HT-29 (cell line): ENCODE measurements around the gene XRCC6. TPM values are rescaled to one million over a fixed set of nuclear protein-coding genes. Genes with fewer than 3 reads are reported as not detected.
"Not testable (repeated sequence)": the region's sequence is repeated elsewhere in the genome, so short reads cannot be mapped to it uniquely, and the experiment has no call there.

ENCODE experiments used
- DNase-seq: peaks from one replicate; pipeline ENCODE4 v3.0.0-alpha.2; 2015; ENCODE audit warnings: low spot score
- total RNA-seq: library from RNA; depleted of rRNA; stranded (reverse); fragments of >200 nt; shearing (Covaris generic); gene quantifications from 2 replicates; pipeline ENCODE4 v1.2.3, GENCODE V29; 2014

XRCC6 gene
- total RNA-seq, 1 experiment from 2014 or later = 212 TPM

- DNase-seq = no peak
These were observed 23.0 kb upstream of the XRCC6 start for GRCh38 chr22:41598081-41598480.

- DNase-seq = no peak
These were observed 22.0 kb upstream of the XRCC6 start for GRCh38 chr22:41598891-41599635.

GRCh38 chr22:41600976-41601375 is 20.1 kb upstream of the XRCC6 start:
- DNase-seq = no peak

- no peak for DNase-seq
These were observed 17.2 kb upstream of the XRCC6 start for GRCh38 chr22:41603873-41604332.

GRCh38 chr22:41608386-41608785 is 12.7 kb upstream of the XRCC6 start:
- DNase-seq = no peak

- no peak for DNase-seq
These were observed 8.3 kb upstream of the XRCC6 start for GRCh38 chr22:41612603-41613306.

GRCh38 chr22:41613456-41613855 is 7.6 kb upstream of the XRCC6 start:
- no peak for DNase-seq

- DNase-seq = peak; percentile 41
These were observed 1.0 kb upstream of the XRCC6 start for GRCh38 chr22:41619979-41620588.

GRCh38 chr22:41620589-41621098 is 451 bp upstream of the XRCC6 start, which contains the start of gene DESI1:
Gene DESI1, minus strand, starts transcription at chr22:41621043. Its CDS starts 204 bp downstream, at chr22:41620839.
- DNase-seq = peak; percentile 45

GRCh38 chr22:41621911-41622179 is 750 bp downstream of the XRCC6 start:
- DNase-seq = peak; percentile 1

- DNase-seq = no peak
These were observed 4.5 kb downstream of the XRCC6 start for GRCh38 chr22:41625577-41625976.

- DNase-seq = not testable (repeated sequence)
These were observed 10.0 kb downstream of the XRCC6 start for GRCh38 chr22:41631115-41631514.

- DNase-seq = not testable (repeated sequence)
These were observed 10.5 kb downstream of the XRCC6 start for GRCh38 chr22:41631615-41632014.

GRCh38 chr22:41634610-41635009 is 13.5 kb downstream of the XRCC6 start:
- not testable (repeated sequence) for DNase-seq

- no peak for DNase-seq
These were observed 15.4 kb downstream of the XRCC6 start for GRCh38 chr22:41636467-41636866.

- not testable (repeated sequence) for DNase-seq
These were observed 16.5 kb downstream of the XRCC6 start for GRCh38 chr22:41637623-41638022.

- DNase-seq = no peak
These were observed 17.0 kb downstream of the XRCC6 start for GRCh38 chr22:41638124-41638523.

- no peak for DNase-seq
These were observed 17.7 kb downstream of the XRCC6 start for GRCh38 chr22:41638748-41639147.

- DNase-seq = no peak
These were observed 20.8 kb downstream of the XRCC6 start for GRCh38 chr22:41641854-41642253.

- DNase-seq = no peak
These were observed 21.4 kb downstream of the XRCC6 start for GRCh38 chr22:41642331-41643110.

- no peak for DNase-seq
These were observed 26.7 kb downstream of the XRCC6 start for GRCh38 chr22:41647771-41648170.

- DNase-seq = no peak
These were observed 27.3 kb downstream of the XRCC6 start for GRCh38 chr22:41648432-41648831.
